Testis (tissue), 3 donors: ENCODE results near the gene PCDHB3. TPM values are rescaled to one million over a fixed set of nuclear protein-coding genes. Genes with fewer than 3 reads are reported as not detected.
A peak's percentile ranks its signal among the peaks of the same experiment; 100 is the strongest.
"Not testable (repeated sequence)": the region's sequence is repeated elsewhere in the genome, so short reads cannot be mapped to it uniquely, and the experiment has no call there.

ENCODE experiments used
- DNase-seq: peaks from one replicate; pipeline ENCODE4 v3.0.0-alpha.2; 2019
- H3K27ac ChIP-seq, 2 donors: fragments of 200-600 bp; sonication (generic); one replicate each; pipeline ENCODE4 v1.5.1; 2019
- H3K27me3 ChIP-seq: fragments of 200-600 bp; sonication (generic); one replicate; pipeline ENCODE4 v1.5.1; 2019
- H3K36me3 ChIP-seq: fragments of 200-600 bp; sonication (generic); one replicate; pipeline ENCODE4 v1.5.1; 2017; ENCODE audit warnings: low read depth; ENCODE audit errors: missing control alignments
- H3K4me1 ChIP-seq: fragments of 200-600 bp; sonication (generic); one replicate; pipeline ENCODE4 v1.5.1; 2019
- H3K4me3 ChIP-seq, 2 donors: fragments of 200-600 bp; sonication (generic); one replicate each; pipeline ENCODE4 v1.5.1; 2017 to 2019
- H3K9me3 ChIP-seq: fragments of 200-600 bp; sonication (generic); one replicate; pipeline ENCODE4 v1.5.1; 2017
- CTCF ChIP-seq, 3 experiments: fragments of 450-650 bp in 2 of 3; fragments of 200-600 bp in 1 of 3; sonication (generic) in 1 of 3; IDR thresholded peaks; one replicate each; pipeline ENCODE4 v1.5.1; 2016 to 2019; ENCODE audit warnings: antibody characterized with exemption in 3 of 3, mild to moderate bottlenecking in 2 of 3, moderate library complexity in 1 of 3
- POLR2A ChIP-seq: fragments of 450-650 bp; IDR thresholded peaks from one replicate; pipeline ENCODE4 v1.6.1; 2017; ENCODE audit warnings: antibody characterized with exemption, mild to moderate bottlenecking, moderate library complexity
- WGBS, 2 donors: methylation state at CpG; one replicate each; pipeline ENCODE4 v1.1.5; 2018; 5-methylcytosine and 5-hydroxymethylcytosine counted together
- intact Hi-C: fragments of 100-400 bp; cut with DNase I; formaldehyde crosslinking; loops from one replicate; pipeline ENCODE4 v1.15.1; 2023; ENCODE audit warnings: low total_unique reads
- polyA plus RNA-seq: library from polyadenylated mRNA; stranded (reverse); fragments of 350-450 nt; fragmentation: Illumina TruSeq; extraction: RNeasy Lipid Tissue Mini Kit (QIAGEN cat#74804); gene quantifications from one replicate; pipeline ENCODE4 v1.2.3, GENCODE V29; 2014; ENCODE audit warnings: low read depth, low replicate concordance; ENCODE audit not compliant: insufficient read depth
- total RNA-seq, 2 donors: library from RNA; depleted of rRNA; stranded (reverse); fragments of >200 nt; gene quantifications; one replicate each; pipeline ENCODE4 v1.2.3, GENCODE V29; 2016

PCDHB3 gene
- total and polyA plus RNA-seq, 3 donors from 2014 or later = 1.6 to 6.5 (median 3.1) TPM

- Histone ChIP-seq H3K27ac (no peak overlapping the region), H3K9me3 (no peaks in the 10 kb centered on the region), H3K27me3 (no peaks in the 10 kb centered on the region), H3K4me1 (no peaks in the 10 kb centered on the region), H3K4me3 (no peak overlapping the region), H3K36me3 (no peaks in the 10 kb centered on the region)
- DNase-seq = no peak
- no peak for TF ChIP-seq CTCF (IDR thresholded peaks at IDR 0.05)
- no peak for TF ChIP-seq POLR2A
- intact Hi-C loops = no loop called here
Observed at GRCh38 chr5:141082228-141082627, 18.0 kb upstream of the PCDHB3 start.

- no peaks in the 10 kb centered on the region for H3K36me3 ChIP-seq
- peak overlapping the region; percentile 42 to 55 for H3K4me3 ChIP-seq
- H3K27me3 ChIP-seq = no peaks in the 10 kb centered on the region
- 5 to 8% methylated on average over 21 of the region's 21 CpGs for WGBS, 2 donors
- peak overlapping the region; percentile 36 to 59 for H3K27ac ChIP-seq
- H3K9me3 ChIP-seq = no peaks in the 10 kb centered on the region
- intact Hi-C loops = no loop called here
- no peaks in the 10 kb centered on the region for H3K4me1 ChIP-seq
- TF ChIP-seq CTCF (IDR thresholded peaks at IDR 0.05) = peak; percentile 32 to 47 (median 42)
- no peak for TF ChIP-seq POLR2A
- DNase-seq = peak; percentile 79
Observed at GRCh38 chr5:141084487-141084989, 15.7 kb upstream of the PCDHB3 start.

- peak; percentile 89 for DNase-seq
- intact Hi-C loops = no loop called here
- TF ChIP-seq CTCF (IDR thresholded peaks at IDR 0.05) (peak; percentile 23 to 67 (median 51)), POLR2A (no peak)
- Histone ChIP-seq H3K9me3 (no peaks in the 10 kb centered on the region), H3K4me3 (peak within 1 kb of the TSS; percentile 35 to 51), H3K4me1 (no peaks in the 10 kb centered on the region), H3K36me3 (no peaks in the 10 kb centered on the region), H3K27ac (peak within 1 kb of the TSS in 1 of 2 donors; percentile 56), H3K27me3 (no peaks in the 10 kb centered on the region)
- WGBS, 2 donors = 7 to 11% methylated on average over 29 of the region's 29 CpGs
Observed at GRCh38 chr5:141094481-141095262, 5.6 kb upstream of the PCDHB3 start, which contains the start of gene PCDHB2. PCDHB2 (plus strand) TSS chr5:141094615; CDS start chr5:141094791, 176 bp downstream.

- intact Hi-C loops = no loop called here
- H3K27ac ChIP-seq = no peak overlapping the region
- H3K9me3 ChIP-seq = no peaks in the 10 kb centered on the region
- 31 to 54% methylated on average over 12 of the region's 12 CpGs for WGBS, 2 donors
- no peaks in the 10 kb centered on the region for H3K36me3 ChIP-seq
- no peaks in the 10 kb centered on the region for H3K4me1 ChIP-seq
- TF ChIP-seq POLR2A (no peak), CTCF (IDR thresholded peaks at IDR 0.05) (no peak)
- DNase-seq = no peak
- no peaks in the 10 kb centered on the region for H3K27me3 ChIP-seq
- peak overlapping the region; percentile 35 to 51 for H3K4me3 ChIP-seq
Observed at GRCh38 chr5:141095263-141095641, 5.0 kb upstream of the PCDHB3 start.

GRCh38 chr5:141096181-141096580 is 4.1 kb upstream of the PCDHB3 start:
- H3K4me1 ChIP-seq, H3K27ac ChIP-seq, intact Hi-C loops, DNase-seq, H3K27me3 ChIP-seq, H3K9me3 ChIP-seq, H3K36me3 ChIP-seq: not testable (repeated sequence)
- 20 to 26% methylated on average over 1 to 4 of the region's 46 CpGs for WGBS, 2 donors
- H3K4me3 ChIP-seq = peak overlapping the region in 1 of 2 donors; percentile 29

GRCh38 chr5:141096586-141096985 is 3.7 kb upstream of the PCDHB3 start:
- H3K27me3 ChIP-seq, DNase-seq, H3K36me3 ChIP-seq, H3K27ac ChIP-seq, H3K4me3 ChIP-seq, H3K4me1 ChIP-seq, H3K9me3 ChIP-seq, intact Hi-C loops: not testable (repeated sequence)
- 24% methylated on average over 11 of the region's 38 CpGs; no CpG with 5 or more reads in 1 of the 2 donors for WGBS, 2 donors
